Smooth muscle cell (in vitro differentiated cells): Measurements from ENCODE around the gene NFIB. TPM values are rescaled to one million over a fixed set of nuclear protein-coding genes. Genes with fewer than 3 reads are reported as not detected.

ENCODE experiments used
- DNase-seq: peaks from one replicate; lab custom pipeline; 2025; ENCODE audit not compliant: unreplicated experiment; lab: John Stamatoyannopoulos, UW
- H2AFZ ChIP-seq: fragments of 200-600 bp; sonication (generic); 2 replicates; pipeline ENCODE4 v1.6.0; 2016; ENCODE audit warnings: antibody characterized with exemption, low read depth, mild to moderate bottlenecking
- H3F3A ChIP-seq: fragments of 200-600 bp; sonication (generic); 2 replicates; pipeline ENCODE4 v1.6.0; 2017; ENCODE audit warnings: antibody characterized with exemption, low read depth
- H3K27ac ChIP-seq: fragments of 200-600 bp; sonication (generic); 2 replicates; pipeline ENCODE4 v1.5.1; 2016; ENCODE audit warnings: low read depth, mild to moderate bottlenecking
- H3K27me3 ChIP-seq: fragments of 200-600 bp; sonication (generic); 2 replicates; pipeline ENCODE4 v1.6.1; 2016; ENCODE audit warnings: low read depth, mild to moderate bottlenecking
- H3K36me3 ChIP-seq: fragments of 200-600 bp; sonication (generic); 2 replicates; pipeline ENCODE4 v1.5.1; 2016; ENCODE audit warnings: low read depth
- H3K4me1 ChIP-seq: fragments of 200-600 bp; sonication (generic); 2 replicates; pipeline ENCODE4 v1.5.1; 2016; ENCODE audit warnings: low read depth
- H3K4me2 ChIP-seq: fragments of 200-600 bp; sonication (generic); 2 replicates; pipeline ENCODE4 v1.6.0; 2016; ENCODE audit warnings: mild to moderate bottlenecking
- H3K4me3 ChIP-seq: fragments of 200-600 bp; sonication (generic); 2 replicates; pipeline ENCODE4 v1.5.1; 2016; ENCODE audit warnings: mild to moderate bottlenecking
- H3K79me2 ChIP-seq: fragments of 200-600 bp; sonication (generic); 2 replicates; pipeline ENCODE4 v1.6.0; 2016; ENCODE audit warnings: low read depth, mild to moderate bottlenecking
- H3K9ac ChIP-seq: fragments of 200-600 bp; sonication (generic); 2 replicates; pipeline ENCODE4 v1.6.0; 2016; ENCODE audit warnings: low read depth
- H3K9me3 ChIP-seq: fragments of 200-600 bp; sonication (generic); replicated peaks from 2 replicates; pipeline ENCODE4 v1.5.1; 2016; ENCODE audit warnings: low read depth
- H4K20me1 ChIP-seq: fragments of 200-600 bp; sonication (generic); 2 replicates; pipeline ENCODE4 v1.6.0; 2016; ENCODE audit warnings: low read depth
- WGBS: methylation state at CpG from one replicate; pipeline ENCODE4 v1.1.7; 2016; ENCODE audit warnings: low lambda C conversion rate; 5-methylcytosine and 5-hydroxymethylcytosine counted together
- polyA plus RNA-seq: library from polyadenylated mRNA; unstranded; fragments of >200 nt; fragmentation: Nextera tagmentation; extraction: Ambion mirVana; gene quantifications from 2 replicates; pipeline ENCODE4 v1.2.1, GENCODE V29; 2016
- total RNA-seq: library from RNA; depleted of rRNA; stranded (reverse); fragments of >200 nt; gene quantifications from 2 replicates; pipeline ENCODE4 v1.2.3, GENCODE V29; 2014
- TF ChIP-seq, protein P1 (sequence below): fragments of 200-600 bp; sonication (generic); IDR thresholded peaks from 2 replicates; pipeline ENCODE4 v1.5.1; 2017; ENCODE audit warnings: borderline replicate concordance, mild to moderate bottlenecking, antibody characterized with exemption; ENCODE audit not compliant: insufficient read depth, poor library complexity, severe bottlenecking

The NFIB gene
- total and polyA plus RNA-seq, 2 experiments from 2014 or later = 0.93 to 1.7 TPM

DNA sequence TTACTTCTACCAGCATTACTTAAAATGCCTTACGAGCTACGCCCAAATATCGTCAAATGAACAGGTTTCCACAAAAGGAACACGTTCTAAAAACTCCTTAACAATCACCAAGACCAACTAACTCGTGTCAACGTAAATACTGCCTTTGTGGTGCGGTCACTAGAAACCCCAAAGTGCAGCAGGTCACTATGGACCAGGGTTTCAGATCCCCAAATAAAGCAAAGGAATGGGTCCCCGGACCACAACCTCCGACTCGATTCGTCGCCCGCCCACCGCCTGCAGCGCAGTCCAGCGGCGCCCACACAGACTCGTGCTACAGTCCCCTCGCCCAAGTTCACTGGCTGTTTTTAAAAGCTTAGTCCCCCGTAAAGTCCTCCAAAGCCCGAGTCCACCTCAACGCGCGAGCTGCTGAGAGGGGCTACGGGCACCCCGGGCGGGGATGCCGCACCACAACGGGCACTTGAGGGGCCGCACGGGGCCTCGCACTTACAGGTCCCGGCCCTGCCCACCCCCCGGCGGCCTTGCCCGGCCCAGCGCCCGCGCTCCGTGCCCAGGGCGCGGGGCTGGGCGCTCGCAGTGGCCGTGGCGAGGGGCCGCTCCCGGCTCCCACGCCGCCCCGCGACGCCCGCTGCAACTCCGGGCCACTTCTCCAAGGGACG lies 1.1 kb downstream of the NFIB start:
- DNase-seq = no peak
- no peaks in the 10 kb centered on the region for H4K20me1 ChIP-seq
- H3K79me2 ChIP-seq = no peaks in the 10 kb centered on the region
- H3F3A ChIP-seq = no peaks in the 10 kb centered on the region
- no peak overlapping the region for H3K27ac ChIP-seq
- H2AFZ ChIP-seq = peak overlapping the region; percentile 95
- peaks cover 12% of the 10 kb centered on the region for H3K4me1 ChIP-seq
- H3K36me3 ChIP-seq = no peaks in the 10 kb centered on the region
- WGBS = 1% methylated on average over 40 of the region's 56 CpGs
- peaks cover 35% of the 10 kb centered on the region for H3K27me3 ChIP-seq
- H3K9ac ChIP-seq = no peak overlapping the region
- H3K4me2 ChIP-seq = peak overlapping the region; percentile 98
- H3K4me3 ChIP-seq = peak overlapping the region; percentile 81
- H3K9me3 ChIP-seq = no peaks in the 10 kb centered on the region
- TF ChIP-seq, protein P1, sequence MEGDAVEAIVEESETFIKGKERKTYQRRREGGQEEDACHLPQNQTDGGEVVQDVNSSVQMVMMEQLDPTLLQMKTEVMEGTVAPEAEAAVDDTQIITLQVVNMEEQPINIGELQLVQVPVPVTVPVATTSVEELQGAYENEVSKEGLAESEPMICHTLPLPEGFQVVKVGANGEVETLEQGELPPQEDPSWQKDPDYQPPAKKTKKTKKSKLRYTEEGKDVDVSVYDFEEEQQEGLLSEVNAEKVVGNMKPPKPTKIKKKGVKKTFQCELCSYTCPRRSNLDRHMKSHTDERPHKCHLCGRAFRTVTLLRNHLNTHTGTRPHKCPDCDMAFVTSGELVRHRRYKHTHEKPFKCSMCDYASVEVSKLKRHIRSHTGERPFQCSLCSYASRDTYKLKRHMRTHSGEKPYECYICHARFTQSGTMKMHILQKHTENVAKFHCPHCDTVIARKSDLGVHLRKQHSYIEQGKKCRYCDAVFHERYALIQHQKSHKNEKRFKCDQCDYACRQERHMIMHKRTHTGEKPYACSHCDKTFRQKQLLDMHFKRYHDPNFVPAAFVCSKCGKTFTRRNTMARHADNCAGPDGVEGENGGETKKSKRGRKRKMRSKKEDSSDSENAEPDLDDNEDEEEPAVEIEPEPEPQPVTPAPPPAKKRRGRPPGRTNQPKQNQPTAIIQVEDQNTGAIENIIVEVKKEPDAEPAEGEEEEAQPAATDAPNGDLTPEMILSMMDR = no peak

DNA sequence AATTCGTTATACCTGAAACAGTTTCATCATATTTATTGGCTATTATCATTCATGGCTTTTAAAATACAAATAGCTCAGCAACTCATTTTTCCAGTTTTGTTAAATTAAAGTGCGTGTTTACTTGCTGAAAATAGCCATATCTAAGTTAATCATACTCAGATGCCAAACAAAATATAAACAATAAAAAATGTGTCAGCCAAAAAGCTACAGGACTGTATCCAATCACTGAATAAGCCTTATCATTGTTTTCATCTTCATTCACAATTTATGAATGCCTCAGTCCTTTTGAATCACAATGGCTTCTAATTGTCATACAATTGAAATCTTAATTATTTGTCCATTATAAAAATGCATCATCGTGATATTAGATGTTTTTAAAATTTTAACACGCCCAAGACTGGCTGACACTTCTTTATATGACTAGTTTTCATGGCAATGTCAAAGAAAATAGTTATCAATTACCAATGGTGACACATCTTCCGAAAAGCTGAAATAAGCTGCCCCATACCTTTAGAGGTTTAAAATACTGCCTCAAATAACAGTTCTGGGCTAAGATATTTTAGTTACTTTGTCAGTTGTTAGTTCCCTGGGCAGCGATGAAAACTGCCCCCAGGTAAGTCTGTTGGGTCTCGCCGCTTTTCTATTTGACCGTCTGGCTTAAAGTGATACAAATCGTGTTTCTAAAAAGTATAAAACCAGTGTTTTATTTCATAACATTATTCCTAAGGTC lies 1.8 kb downstream of the NFIB start:
- TF ChIP-seq, protein P1 = no peak
- peak overlapping the region; percentile 98 for H3K4me2 ChIP-seq

DNA sequence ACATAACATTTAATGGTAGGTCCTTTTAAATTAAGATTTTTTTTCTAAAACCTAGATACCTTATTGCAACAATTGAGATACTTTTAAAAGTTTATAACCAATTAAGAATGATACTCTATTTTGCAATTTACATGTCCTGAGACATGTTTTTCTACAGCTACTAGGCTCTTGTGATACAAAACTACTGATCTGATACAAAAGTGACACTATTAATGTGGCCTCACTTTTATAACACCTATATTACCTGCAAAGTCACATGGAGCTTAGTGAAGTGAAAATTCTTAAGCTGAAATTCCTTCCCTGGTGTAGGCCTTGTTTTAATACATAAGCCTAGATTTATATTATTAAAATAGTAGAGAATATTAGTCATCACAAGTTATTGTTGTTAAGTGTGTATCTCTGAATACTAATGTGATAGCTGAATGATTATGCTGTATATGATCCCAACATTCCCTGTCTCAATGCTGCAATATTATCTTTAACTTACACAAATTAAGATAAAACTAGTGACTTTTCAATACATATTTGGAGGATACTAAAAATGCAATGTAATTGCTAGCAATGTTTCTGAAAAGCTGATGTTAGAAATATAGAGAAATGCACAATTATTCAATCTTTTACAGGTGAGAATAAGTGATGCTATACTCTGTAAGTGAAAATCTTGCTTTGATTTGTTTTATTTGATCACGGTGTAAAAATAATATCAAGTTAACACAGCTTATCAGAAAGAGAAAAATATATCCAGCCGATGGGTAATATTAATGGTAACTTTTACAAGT lies 2.6 kb downstream of the NFIB start:
- Histone ChIP-seq H3K27me3 (peaks cover 32% of the 10 kb centered on the region), H2AFZ (no peak overlapping the region), H3K4me1 (peaks cover 12% of the 10 kb centered on the region), H3K9me3 (no peaks in the 10 kb centered on the region), H3F3A (no peaks in the 10 kb centered on the region), H3K4me2 (no peak overlapping the region), H3K4me3 (peak overlapping the region; percentile 81), H4K20me1 (no peaks in the 10 kb centered on the region), H3K36me3 (no peaks in the 10 kb centered on the region), H3K9ac (no peak overlapping the region), H3K79me2 (no peaks in the 10 kb centered on the region), H3K27ac (no peak overlapping the region)
- 84% methylated on average over 2 of the region's 2 CpGs for WGBS
- no peak for DNase-seq
- TF ChIP-seq, protein P1 = no peak

More for the DNA sequence above, 1.8 kb downstream of the NFIB start:
- Histone ChIP-seq H3K79me2 (no peaks in the 10 kb centered on the region), H3K27ac (no peak overlapping the region), H3K4me1 (peaks cover 12% of the 10 kb centered on the region), H2AFZ (peak overlapping the region; percentile 95), H3K9ac (no peak overlapping the region), H3K36me3 (no peaks in the 10 kb centered on the region), H3F3A (no peaks in the 10 kb centered on the region), H3K9me3 (no peaks in the 10 kb centered on the region), H3K4me3 (peak overlapping the region; percentile 81), H3K27me3 (peaks cover 32% of the 10 kb centered on the region), H4K20me1 (no peaks in the 10 kb centered on the region)
- 41% methylated on average over 10 of the region's 10 CpGs for WGBS
- DNase-seq = no peak
